ENCODE results near the gene FAM180B.

The FAM180B gene

GRCh38 chr11:47572715-47573255 is 13.7 kb upstream of the FAM180B start:
- no peak for DNase-seq (ENCODE audit: low spot score)
- no peak overlapping the region for H2BK15ac ChIP-seq (ENCODE audit: low read length)
- no peak overlapping the region for H2BK5ac ChIP-seq (ENCODE audit: low read length)
- H4K91ac ChIP-seq (ENCODE audit: low read depth, low read length, poor library complexity): no peak overlapping the region
- WGBS, 2 donors (ENCODE audit: extremely low coverage in 2 of 2, insufficient read length in 2 of 2, insufficient replicate concordance in 1 of 2): no CpG with 5 or more reads among the region's 8 CpGs
- peaks cover 0 to 2% of the 10 kb centered on the region in 2 donors for H3K9me3 ChIP-seq (replicated peaks in 1 of 2; ENCODE audit: control insufficient read depth in 2 of 2, insufficient read depth in 1 of 2, low read depth in 1 of 2, low read length in 2 of 2)
- H2AK5ac ChIP-seq (ENCODE audit: low read depth, low read length): no peak overlapping the region
- H3K27me3 ChIP-seq (ENCODE audit: control insufficient read depth in 3 of 3, insufficient read depth in 3 of 3, low read depth in 1 of 3, low read length in 3 of 3): no peaks in the 10 kb centered on the region
- H2BK120ac ChIP-seq (ENCODE audit: low read depth, low read length): no peak overlapping the region
- no peak overlapping the region for H3K4me2 ChIP-seq (ENCODE audit: insufficient read depth, low read length, poor library complexity, severe bottlenecking)
- peaks cover 5% of the 10 kb centered on the region for H3K79me1 ChIP-seq (ENCODE audit: low read depth, low read length)
- H2AFZ ChIP-seq (ENCODE audit: low read length): no peak overlapping the region
- no peak overlapping the region for H3K4ac ChIP-seq (ENCODE audit: low read length)
- H3K23ac ChIP-seq (ENCODE audit: low read depth, low read length, poor library complexity): peak overlapping the region; percentile 31
- peaks cover 3 to 9% of the 10 kb centered on the region in 2 donors for H3K4me1 ChIP-seq (ENCODE audit: control insufficient read depth in 2 of 2, insufficient read depth in 1 of 2, low read depth in 1 of 2, low read length in 2 of 2)
- H3K14ac ChIP-seq (ENCODE audit: low read length): no peak overlapping the region
- no peak overlapping the region for H3K4me3 ChIP-seq (ENCODE audit: low read length in 2 of 2)
- no peak overlapping the region for H2BK12ac ChIP-seq (ENCODE audit: low read length)
- H3K36me3 ChIP-seq (replicated peaks in 1 of 2; ENCODE audit: control insufficient read depth in 2 of 2, insufficient read depth in 2 of 2, low read length in 2 of 2): peaks cover 25 to 75% of the 10 kb centered on the region in 2 donors
- H4K8ac ChIP-seq (ENCODE audit: low read depth, low read length): no peak overlapping the region
- H3K27ac ChIP-seq (replicated peaks; ENCODE audit: low read length): no peak overlapping the region
- peak overlapping the region; percentile 14 for H3K9ac ChIP-seq (ENCODE audit: low read depth, low read length, poor library complexity)
- no peak overlapping the region for H3K18ac ChIP-seq (ENCODE audit: low read length)

GRCh38 chr11:47573321-47573720 is 13.2 kb upstream of the FAM180B start:
- Histone ChIP-seq H3K14ac (ENCODE audit: low read length) (no peak overlapping the region), H2BK5ac (ENCODE audit: low read length) (no peak overlapping the region), H3K4me3 (ENCODE audit: low read length in 2 of 2) (peak overlapping the region in 1 of 2 donors; percentile 41), H3K36me3 (replicated peaks in 1 of 2; ENCODE audit: control insufficient read depth in 2 of 2, insufficient read depth in 2 of 2, low read length in 2 of 2) (peaks cover 25 to 74% of the 10 kb centered on the region in 2 donors), H3K27me3 (ENCODE audit: control insufficient read depth in 3 of 3, insufficient read depth in 3 of 3, low read depth in 1 of 3, low read length in 3 of 3) (no peaks in the 10 kb centered on the region), H3K27ac (replicated peaks; ENCODE audit: low read length) (no peak overlapping the region), H4K8ac (ENCODE audit: low read depth, low read length) (peak overlapping the region; percentile 45), H2BK12ac (ENCODE audit: low read length) (no peak overlapping the region), H3K9ac (ENCODE audit: low read depth, low read length, poor library complexity) (peak overlapping the region; percentile 24), H3K9me3 (replicated peaks in 1 of 2; ENCODE audit: control insufficient read depth in 2 of 2, insufficient read depth in 1 of 2, low read depth in 1 of 2, low read length in 2 of 2) (peaks cover 0 to 2% of the 10 kb centered on the region in 2 donors), H2BK120ac (ENCODE audit: low read depth, low read length) (no peak overlapping the region), H2AFZ (ENCODE audit: low read length) (no peak overlapping the region), H3K4ac (ENCODE audit: low read length) (no peak overlapping the region), H3K18ac (ENCODE audit: low read length) (no peak overlapping the region), H3K4me1 (ENCODE audit: control insufficient read depth in 2 of 2, insufficient read depth in 1 of 2, low read depth in 1 of 2, low read length in 2 of 2) (peaks cover 5 to 12% of the 10 kb centered on the region in 2 donors), H3K4me2 (ENCODE audit: insufficient read depth, low read length, poor library complexity, severe bottlenecking) (no peak overlapping the region), H3K79me1 (ENCODE audit: low read depth, low read length) (peaks cover 7% of the 10 kb centered on the region), H4K91ac (ENCODE audit: low read depth, low read length, poor library complexity) (no peak overlapping the region), H3K23ac (ENCODE audit: low read depth, low read length, poor library complexity) (no peak overlapping the region), H2AK5ac (ENCODE audit: low read depth, low read length) (no peak overlapping the region), H2BK15ac (ENCODE audit: low read length) (no peak overlapping the region)
- WGBS, 2 donors (ENCODE audit: extremely low coverage in 2 of 2, insufficient read length in 2 of 2, insufficient replicate concordance in 1 of 2): no CpG with 5 or more reads among the region's 11 CpGs
- no peak for DNase-seq (ENCODE audit: low spot score)

GRCh38 chr11:47577460-47578041 is 8.9 kb upstream of the FAM180B start:
- no peak overlapping the region for H3K23ac ChIP-seq (ENCODE audit: low read depth, low read length, poor library complexity)
- peak overlapping the region in 1 of 2 donors; percentile 89 for H3K4me3 ChIP-seq (ENCODE audit: low read length in 2 of 2)
- H2BK120ac ChIP-seq (ENCODE audit: low read depth, low read length): no peak overlapping the region
- no peak overlapping the region for H3K4ac ChIP-seq (ENCODE audit: low read length)
- no peaks in the 10 kb centered on the region for H3K27me3 ChIP-seq (ENCODE audit: control insufficient read depth in 3 of 3, insufficient read depth in 3 of 3, low read depth in 1 of 3, low read length in 3 of 3)
- H3K36me3 ChIP-seq (replicated peaks in 1 of 2; ENCODE audit: control insufficient read depth in 2 of 2, insufficient read depth in 2 of 2, low read length in 2 of 2): peaks cover 33 to 71% of the 10 kb centered on the region in 2 donors
- no peak overlapping the region for H2BK15ac ChIP-seq (ENCODE audit: low read length)
- no CpG with 5 or more reads among the region's 13 CpGs for WGBS, 2 donors (ENCODE audit: extremely low coverage in 2 of 2, insufficient read length in 2 of 2, insufficient replicate concordance in 1 of 2)
- H2AFZ ChIP-seq (ENCODE audit: low read length): peak overlapping the region; percentile 94
- peaks cover 16% of the 10 kb centered on the region for H3K79me1 ChIP-seq (ENCODE audit: low read depth, low read length)
- H3K14ac ChIP-seq (ENCODE audit: low read length): no peak overlapping the region
- H3K18ac ChIP-seq (ENCODE audit: low read length): no peak overlapping the region
- no peak overlapping the region for H4K8ac ChIP-seq (ENCODE audit: low read depth, low read length)
- H2BK5ac ChIP-seq (ENCODE audit: low read length): no peak overlapping the region
- no peak overlapping the region for H3K27ac ChIP-seq (replicated peaks; ENCODE audit: low read length)
- no peak overlapping the region for H3K9ac ChIP-seq (ENCODE audit: low read depth, low read length, poor library complexity)
- H3K9me3 ChIP-seq (replicated peaks in 1 of 2; ENCODE audit: control insufficient read depth in 2 of 2, insufficient read depth in 1 of 2, low read depth in 1 of 2, low read length in 2 of 2): peaks cover 1 to 2% of the 10 kb centered on the region in 2 donors
- no peak overlapping the region for H2BK12ac ChIP-seq (ENCODE audit: low read length)
- H3K4me1 ChIP-seq (ENCODE audit: control insufficient read depth in 2 of 2, insufficient read depth in 1 of 2, low read depth in 1 of 2, low read length in 2 of 2): peaks cover 12 to 18% of the 10 kb centered on the region in 2 donors
- H2AK5ac ChIP-seq (ENCODE audit: low read depth, low read length): no peak overlapping the region
- no peak overlapping the region for H3K4me2 ChIP-seq (ENCODE audit: insufficient read depth, low read length, poor library complexity, severe bottlenecking)
- no peak for DNase-seq (ENCODE audit: low spot score)
- H4K91ac ChIP-seq (ENCODE audit: low read depth, low read length, poor library complexity): no peak overlapping the region
